HepG2 (cell line): ENCODE measurements around the gene SNRNP35. TPM values are rescaled to one million over a fixed set of nuclear protein-coding genes. Genes with fewer than 3 reads are reported as not detected.

Experiments
- ATAC-seq: fragments of 200-7000 bp; cut with Tn5 transposase; 3 replicates; pipeline ENCODE4 v1.9.1; 2020; ENCODE audit warnings: mild to moderate bottlenecking, moderate library complexity
- BruUV-seq: library from RNA; stranded (reverse); fragments of 400-500 nt; replicated peaks from 2 replicates; lab custom pipeline; 2021; lab: Mats Ljungman, UMichigan
- CTCF ChIA-PET: fragments of 300-600 bp; formaldehyde crosslinking; extraction: SDS; loops from one replicate; lab custom pipeline; 2021; ENCODE audit warnings: low total read pairs, inconsistent platforms, low intra/inter-chr PET ratio; lab: Yijun Ruan, JAX
- POLR2A ChIA-PET: fragments of 350-600 bp; sonication (Branson Sonifier 250); formaldehyde crosslinking; loops from one replicate; lab custom pipeline; 2020; ENCODE audit warnings: antibody characterized with exemption, inconsistent platforms; lab: Yijun Ruan, JAX
- DNase-seq: peaks from one replicate; pipeline ENCODE4 v3.0.0-alpha.2; 2015; ENCODE audit warnings: low spot score
- FAIRE-seq: peaks from 3 replicates; lab custom pipeline; 2011; peaks lifted over from hg19 to GRCh38; lab: Jason Lieb, UNC
- H2AFZ ChIP-seq: one replicate; pipeline ENCODE4 v1.6.1; 2011; ENCODE audit warnings: low read length, inconsistent platforms
- H3K27ac ChIP-seq: fragments of 300-600 bp; 3 replicates; pipeline ENCODE4 v1.8.0; 2011; ENCODE audit warnings: mixed run types, mild to moderate bottlenecking, mixed read lengths, low read length, inconsistent platforms; ENCODE audit not compliant: insufficient read depth; ENCODE audit errors: extremely low read length
- H3K27me3 ChIP-seq, 2 experiments: fragments of 200-600 bp in 1 of 2; 2 replicates in 1 of 2; 3 replicates in 1 of 2; pipeline versions ENCODE4 v1.6.0 to v1.8.0; 2011; ENCODE audit warnings: low read length in 2 of 2, mild to moderate bottlenecking in 2 of 2, moderate library complexity in 2 of 2, inconsistent platforms in 1 of 2; ENCODE audit not compliant: insufficient read depth in 2 of 2, control insufficient read depth in 1 of 2
- H3K36me3 ChIP-seq, 2 experiments: fragments of 200-600 bp in 1 of 2; replicated peaks in 1 of 2; 2 replicates in 1 of 2; 3 replicates in 1 of 2; pipeline versions ENCODE4 v1.5.1 to v1.8.0; 2011; ENCODE audit warnings: low read length in 2 of 2, inconsistent platforms in 1 of 2; ENCODE audit not compliant: insufficient read depth in 2 of 2, control insufficient read depth in 1 of 2
- H3K4me1 ChIP-seq: 2 replicates; pipeline ENCODE4 v1.5.1; 2012; ENCODE audit warnings: low read length, inconsistent platforms; ENCODE audit not compliant: insufficient read depth
- H3K4me2 ChIP-seq: 2 replicates; pipeline ENCODE4 v1.6.0; 2011; ENCODE audit warnings: low read depth, low read length, inconsistent platforms
- H3K4me3 ChIP-seq, 3 experiments: fragments of 200-600 bp in 1 of 3; sonication (generic), shearing (Covaris generic) in 1 of 3; replicated peaks in 1 of 3; 2 replicates each; pipeline ENCODE4 v1.5.1; 2011 to 2016; ENCODE audit warnings: low read length in 3 of 3, inconsistent platforms in 2 of 3, low read depth in 2 of 3, mild to moderate bottlenecking in 2 of 3, control low read depth in 1 of 3, mixed read lengths in 1 of 3; ENCODE audit not compliant: insufficient read depth in 1 of 3
- H3K79me2 ChIP-seq: one replicate; pipeline ENCODE4 v1.6.1; 2011; ENCODE audit warnings: low read length, inconsistent platforms; ENCODE audit not compliant: insufficient read depth
- H3K9ac ChIP-seq: 2 replicates; pipeline ENCODE4 v1.6.0; 2011; ENCODE audit warnings: mild to moderate bottlenecking, low read depth, low read length, inconsistent platforms; ENCODE audit not compliant: insufficient read depth
- H3K9me3 ChIP-seq: 2 replicates; pipeline ENCODE4 v1.5.1; 2012; ENCODE audit warnings: mild to moderate bottlenecking, low read length
- H4K20me1 ChIP-seq: 2 replicates; pipeline ENCODE4 v1.6.0; 2011; ENCODE audit warnings: inconsistent platforms, mild to moderate bottlenecking, low read length, moderate library complexity; ENCODE audit not compliant: insufficient read depth
- CHD4 ChIP-seq: fragments of 200-600 bp; sonication (generic); IDR thresholded peaks from 2 replicates; pipeline ENCODE4 v1.7.0; 2017; ENCODE audit warnings: mild to moderate bottlenecking, low read length, borderline replicate concordance
- JUNB ChIP-seq: sonication (generic); formaldehyde crosslinking; IDR thresholded peaks from 2 replicates; pipeline ENCODE4 v1.8.0; 2022; ENCODE audit warnings: missing genetic modification reagents, mild to moderate bottlenecking, borderline replicate concordance
- NBN ChIP-seq: fragments of 450-650 bp; conservative IDR thresholded peaks from 2 replicates; pipeline ENCODE4 v1.6.1; 2017
- PHF8 ChIP-seq: sonication (generic); formaldehyde crosslinking; IDR thresholded peaks from 2 replicates; pipeline ENCODE4 v1.5.0; 2020; ENCODE audit warnings: missing genetic modification reagents
- RFXANK ChIP-seq: IDR thresholded peaks from 2 replicates; pipeline ENCODE4 v1.6.1; 2016
- SMYD3 ChIP-seq: sonication (generic); formaldehyde crosslinking; IDR thresholded peaks from 2 replicates; pipeline ENCODE4 v1.8.1; 2023; ENCODE audit warnings: mild to moderate bottlenecking, missing genetic modification reagents
- ZNF777 ChIP-seq: sonication (generic); formaldehyde crosslinking; IDR thresholded peaks from 2 replicates; pipeline ENCODE4 v1.4.0; 2020; ENCODE audit warnings: missing genetic modification reagents
- WGBS: methylation state at CpG from one replicate; pipeline ENCODE4 v1.1.6; 2017; ENCODE audit warnings: low lambda C conversion rate; 5-methylcytosine and 5-hydroxymethylcytosine counted together
- in situ Hi-C: cut with HindIII; loops from 2 replicates; pipeline ENCODE4 v1.10.0; 2017; ENCODE audit warnings: low pct_unique_long_range_greater_than_20kb; ENCODE audit not compliant: extremely low pct_ligation_motif_present
- intact Hi-C: fragments of 100-400 bp; cut with micrococcal nuclease; formaldehyde crosslinking; loops from one replicate; pipeline ENCODE4 v1.10.0; 2022; ENCODE audit not compliant: unreplicated experiment
- polyA plus RNA-seq, 8 experiments: library from polyadenylated mRNA; depleted of rRNA in 3 of 8; stranded (reverse) in 7 of 8; unstranded in 1 of 8; fragments of >200 nt; fragmentation: Illumina TruSeq in 4 of 8; extraction: Trizol in 4 of 8; gene quantifications; 2 replicates each; pipeline versions ENCODE4 v1.2.1 to v1.2.3, GENCODE V29; 2011 to 2016; ENCODE audit warnings: low read depth in 4 of 8, missing spikeins in 1 of 8, mixed read lengths in 1 of 8; ENCODE audit not compliant: insufficient read depth in 1 of 8
- total RNA-seq, 5 experiments: library from RNA; depleted of rRNA; stranded (reverse); fragments of >200 nt; fragmentation: Illumina TruSeq; extraction: Trizol; gene quantifications; 2 replicates each; pipeline ENCODE4 v1.2.3, GENCODE V29; 2016; ENCODE audit warnings: low read depth in 1 of 5
- TF ChIP-seq, protein P1 (sequence below): sonication (generic); formaldehyde crosslinking; IDR thresholded peaks from 2 replicates; pipeline ENCODE4 v1.8.0; 2022; ENCODE audit warnings: mild to moderate bottlenecking, missing genetic modification reagents; ENCODE audit not compliant: insufficient replicate concordance
- TF ChIP-seq, protein P2 (sequence below): sonication (generic); formaldehyde crosslinking; IDR thresholded peaks from 2 replicates; pipeline ENCODE4 v1.4.0; 2020; ENCODE audit warnings: mild to moderate bottlenecking, missing genetic modification reagents
- TF ChIP-seq, protein P3 (sequence below), 2 experiments: IDR thresholded peaks; 2 replicates each; pipeline ENCODE4 v1.6.1; 2011 to 2012; ENCODE audit warnings: low read length in 2 of 2, borderline replicate concordance in 1 of 2, low read depth in 1 of 2, mild to moderate bottlenecking in 1 of 2, moderate library complexity in 1 of 2
- TF ChIP-seq, protein P4 (sequence below): sonication (generic); formaldehyde crosslinking; IDR thresholded peaks from 2 replicates; pipeline ENCODE4 v1.9.0; 2021; ENCODE audit warnings: mild to moderate bottlenecking, missing genetic modification reagents

SNRNP35 gene
- total and polyA plus RNA-seq, 2 of the 13 experiments (the other 11 are each of a cell fraction or from before 2014, with no cell fraction given): 11.3 to 22.6 TPM

DNA sequence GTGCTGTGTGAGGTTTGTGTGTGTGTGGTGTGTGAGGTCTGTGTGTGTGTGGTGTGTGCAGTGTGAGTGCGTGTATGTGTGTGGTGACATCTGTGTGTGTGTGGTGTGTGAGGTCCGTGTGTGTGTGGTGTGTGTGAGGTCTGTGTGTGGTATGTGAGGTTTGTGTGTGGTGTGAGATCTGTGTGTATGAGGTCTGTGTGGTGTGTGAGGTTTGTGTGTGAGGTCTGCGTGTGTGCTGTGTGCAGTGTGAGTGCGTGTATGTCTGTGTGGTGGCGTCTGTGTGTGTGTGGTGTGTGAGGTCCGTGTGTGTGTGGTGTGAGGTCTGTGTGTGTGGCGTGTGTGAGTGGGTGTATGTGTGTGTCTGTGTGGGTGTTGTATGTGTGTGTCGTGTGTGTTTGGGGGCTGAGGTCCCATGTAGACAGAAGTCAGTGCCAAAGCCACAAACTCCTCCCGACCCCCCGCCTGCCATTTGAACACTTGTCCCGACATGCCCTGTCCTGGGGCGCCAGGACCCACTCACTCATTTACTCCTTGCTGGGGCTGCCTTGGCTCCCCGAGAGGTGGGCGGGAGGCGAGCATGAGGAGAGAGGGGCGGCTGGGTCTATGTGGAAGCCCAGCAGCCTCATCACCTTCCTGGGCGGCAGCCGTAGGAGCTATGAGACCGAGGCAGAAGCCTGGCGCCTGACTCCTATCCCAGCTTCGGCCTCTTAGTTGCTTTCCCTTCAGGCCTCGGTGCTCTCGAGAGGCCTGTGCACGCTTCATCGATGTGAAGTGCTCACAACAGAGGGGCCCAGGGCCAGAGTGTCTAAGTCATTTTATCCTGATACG, 55.1 kb downstream of the SNRNP35 start:
- Histone ChIP-seq H3K79me2 (no peaks in the 10 kb centered on the region), H3K4me1 (peaks cover 21% of the 10 kb centered on the region), H3K9me3 (no peaks in the 10 kb centered on the region), H3K9ac (no peak overlapping the region), H3K4me3 (no peak overlapping the region), H3K36me3 (peaks cover 30 to 43% of the 10 kb centered on the region in 2 experiments), H3K27ac (peak overlapping the region; percentile 48), H2AFZ (no peak overlapping the region), H3K27me3 (no peaks in the 10 kb centered on the region), H4K20me1 (no peaks in the 10 kb centered on the region), H3K4me2 (no peak overlapping the region)
- ATAC-seq (peak; percentile 48), FAIRE-seq (no peak), DNase-seq (no peak)
- POLR2A ChIA-PET: no interaction called here
- intact Hi-C loops (no loop called here), in situ Hi-C loops (no loop called here)
- BruUV-seq: no TSS peak
- CTCF ChIA-PET: no interaction called here
- 93% methylated on average over 25 of the region's 26 CpGs for WGBS
- TF ChIP-seq, protein P1, sequence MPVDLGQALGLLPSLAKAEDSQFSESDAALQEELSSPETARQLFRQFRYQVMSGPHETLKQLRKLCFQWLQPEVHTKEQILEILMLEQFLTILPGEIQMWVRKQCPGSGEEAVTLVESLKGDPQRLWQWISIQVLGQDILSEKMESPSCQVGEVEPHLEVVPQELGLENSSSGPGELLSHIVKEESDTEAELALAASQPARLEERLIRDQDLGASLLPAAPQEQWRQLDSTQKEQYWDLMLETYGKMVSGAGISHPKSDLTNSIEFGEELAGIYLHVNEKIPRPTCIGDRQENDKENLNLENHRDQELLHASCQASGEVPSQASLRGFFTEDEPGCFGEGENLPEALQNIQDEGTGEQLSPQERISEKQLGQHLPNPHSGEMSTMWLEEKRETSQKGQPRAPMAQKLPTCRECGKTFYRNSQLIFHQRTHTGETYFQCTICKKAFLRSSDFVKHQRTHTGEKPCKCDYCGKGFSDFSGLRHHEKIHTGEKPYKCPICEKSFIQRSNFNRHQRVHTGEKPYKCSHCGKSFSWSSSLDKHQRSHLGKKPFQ (CRISPR knock-in tag): no peak
- TF ChIP-seq, protein P2, sequence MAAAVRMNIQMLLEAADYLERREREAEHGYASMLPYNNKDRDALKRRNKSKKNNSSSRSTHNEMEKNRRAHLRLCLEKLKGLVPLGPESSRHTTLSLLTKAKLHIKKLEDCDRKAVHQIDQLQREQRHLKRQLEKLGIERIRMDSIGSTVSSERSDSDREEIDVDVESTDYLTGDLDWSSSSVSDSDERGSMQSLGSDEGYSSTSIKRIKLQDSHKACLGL (CRISPR knock-in tag): no peak
- TF ChIP-seq RFXANK (CRISPR knock-in tag) (no peak), NBN (no peak), CHD4 (no peak), ZNF777 (CRISPR knock-in tag) (no peak), PHF8 (CRISPR knock-in tag) (no peak), JUNB (CRISPR knock-in tag) (0 out of 2 replicates have a peak, but pooled peaks have one; percentile 12), SMYD3 (CRISPR knock-in tag) (no peak)
- TF ChIP-seq, protein P3, sequence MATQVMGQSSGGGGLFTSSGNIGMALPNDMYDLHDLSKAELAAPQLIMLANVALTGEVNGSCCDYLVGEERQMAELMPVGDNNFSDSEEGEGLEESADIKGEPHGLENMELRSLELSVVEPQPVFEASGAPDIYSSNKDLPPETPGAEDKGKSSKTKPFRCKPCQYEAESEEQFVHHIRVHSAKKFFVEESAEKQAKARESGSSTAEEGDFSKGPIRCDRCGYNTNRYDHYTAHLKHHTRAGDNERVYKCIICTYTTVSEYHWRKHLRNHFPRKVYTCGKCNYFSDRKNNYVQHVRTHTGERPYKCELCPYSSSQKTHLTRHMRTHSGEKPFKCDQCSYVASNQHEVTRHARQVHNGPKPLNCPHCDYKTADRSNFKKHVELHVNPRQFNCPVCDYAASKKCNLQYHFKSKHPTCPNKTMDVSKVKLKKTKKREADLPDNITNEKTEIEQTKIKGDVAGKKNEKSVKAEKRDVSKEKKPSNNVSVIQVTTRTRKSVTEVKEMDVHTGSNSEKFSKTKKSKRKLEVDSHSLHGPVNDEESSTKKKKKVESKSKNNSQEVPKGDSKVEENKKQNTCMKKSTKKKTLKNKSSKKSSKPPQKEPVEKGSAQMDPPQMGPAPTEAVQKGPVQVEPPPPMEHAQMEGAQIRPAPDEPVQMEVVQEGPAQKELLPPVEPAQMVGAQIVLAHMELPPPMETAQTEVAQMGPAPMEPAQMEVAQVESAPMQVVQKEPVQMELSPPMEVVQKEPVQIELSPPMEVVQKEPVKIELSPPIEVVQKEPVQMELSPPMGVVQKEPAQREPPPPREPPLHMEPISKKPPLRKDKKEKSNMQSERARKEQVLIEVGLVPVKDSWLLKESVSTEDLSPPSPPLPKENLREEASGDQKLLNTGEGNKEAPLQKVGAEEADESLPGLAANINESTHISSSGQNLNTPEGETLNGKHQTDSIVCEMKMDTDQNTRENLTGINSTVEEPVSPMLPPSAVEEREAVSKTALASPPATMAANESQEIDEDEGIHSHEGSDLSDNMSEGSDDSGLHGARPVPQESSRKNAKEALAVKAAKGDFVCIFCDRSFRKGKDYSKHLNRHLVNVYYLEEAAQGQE (IDR thresholded peaks at IDR 0.05; ENCODE audit: borderline replicate concordance in 1 of 2, low read depth in 1 of 2, low read length in 2 of 2): no peak
- TF ChIP-seq, protein P4, sequence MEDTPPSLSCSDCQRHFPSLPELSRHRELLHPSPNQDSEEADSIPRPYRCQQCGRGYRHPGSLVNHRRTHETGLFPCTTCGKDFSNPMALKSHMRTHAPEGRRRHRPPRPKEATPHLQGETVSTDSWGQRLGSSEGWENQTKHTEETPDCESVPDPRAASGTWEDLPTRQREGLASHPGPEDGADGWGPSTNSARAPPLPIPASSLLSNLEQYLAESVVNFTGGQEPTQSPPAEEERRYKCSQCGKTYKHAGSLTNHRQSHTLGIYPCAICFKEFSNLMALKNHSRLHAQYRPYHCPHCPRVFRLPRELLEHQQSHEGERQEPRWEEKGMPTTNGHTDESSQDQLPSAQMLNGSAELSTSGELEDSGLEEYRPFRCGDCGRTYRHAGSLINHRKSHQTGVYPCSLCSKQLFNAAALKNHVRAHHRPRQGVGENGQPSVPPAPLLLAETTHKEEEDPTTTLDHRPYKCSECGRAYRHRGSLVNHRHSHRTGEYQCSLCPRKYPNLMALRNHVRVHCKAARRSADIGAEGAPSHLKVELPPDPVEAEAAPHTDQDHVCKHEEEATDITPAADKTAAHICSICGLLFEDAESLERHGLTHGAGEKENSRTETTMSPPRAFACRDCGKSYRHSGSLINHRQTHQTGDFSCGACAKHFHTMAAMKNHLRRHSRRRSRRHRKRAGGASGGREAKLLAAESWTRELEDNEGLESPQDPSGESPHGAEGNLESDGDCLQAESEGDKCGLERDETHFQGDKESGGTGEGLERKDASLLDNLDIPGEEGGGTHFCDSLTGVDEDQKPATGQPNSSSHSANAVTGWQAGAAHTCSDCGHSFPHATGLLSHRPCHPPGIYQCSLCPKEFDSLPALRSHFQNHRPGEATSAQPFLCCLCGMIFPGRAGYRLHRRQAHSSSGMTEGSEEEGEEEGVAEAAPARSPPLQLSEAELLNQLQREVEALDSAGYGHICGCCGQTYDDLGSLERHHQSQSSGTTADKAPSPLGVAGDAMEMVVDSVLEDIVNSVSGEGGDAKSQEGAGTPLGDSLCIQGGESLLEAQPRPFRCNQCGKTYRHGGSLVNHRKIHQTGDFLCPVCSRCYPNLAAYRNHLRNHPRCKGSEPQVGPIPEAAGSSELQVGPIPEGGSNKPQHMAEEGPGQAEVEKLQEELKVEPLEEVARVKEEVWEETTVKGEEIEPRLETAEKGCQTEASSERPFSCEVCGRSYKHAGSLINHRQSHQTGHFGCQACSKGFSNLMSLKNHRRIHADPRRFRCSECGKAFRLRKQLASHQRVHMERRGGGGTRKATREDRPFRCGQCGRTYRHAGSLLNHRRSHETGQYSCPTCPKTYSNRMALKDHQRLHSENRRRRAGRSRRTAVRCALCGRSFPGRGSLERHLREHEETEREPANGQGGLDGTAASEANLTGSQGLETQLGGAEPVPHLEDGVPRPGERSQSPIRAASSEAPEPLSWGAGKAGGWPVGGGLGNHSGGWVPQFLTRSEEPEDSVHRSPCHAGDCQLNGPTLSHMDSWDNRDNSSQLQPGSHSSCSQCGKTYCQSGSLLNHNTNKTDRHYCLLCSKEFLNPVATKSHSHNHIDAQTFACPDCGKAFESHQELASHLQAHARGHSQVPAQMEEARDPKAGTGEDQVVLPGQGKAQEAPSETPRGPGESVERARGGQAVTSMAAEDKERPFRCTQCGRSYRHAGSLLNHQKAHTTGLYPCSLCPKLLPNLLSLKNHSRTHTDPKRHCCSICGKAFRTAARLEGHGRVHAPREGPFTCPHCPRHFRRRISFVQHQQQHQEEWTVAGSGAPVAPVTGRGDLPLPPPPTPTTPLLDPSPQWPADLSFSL (CRISPR knock-in tag): peak; percentile 95
